ENCODE results near the gene ZBTB8OS.

- no peak for TF ChIP-seq POLR2AphosphoS5 (IDR thresholded peaks at IDR 0.05; ENCODE audit: low read depth, low read length)
- no peak for TF ChIP-seq TAF1 (IDR thresholded peaks at IDR 0.05; ENCODE audit: borderline replicate concordance, insufficient read depth, low read length)
- no peak for TF ChIP-seq REST (IDR thresholded peaks at IDR 0.05; ENCODE audit: insufficient read depth in 1 of 2, low read depth in 2 of 2, low read length in 2 of 2)
- TF ChIP-seq SIN3A (IDR thresholded peaks at IDR 0.05; ENCODE audit: borderline replicate concordance, insufficient read depth, low read length), result no peak
These were observed 36.0 kb upstream of the ZBTB8OS start for GRCh38 chr1:32686387-32686786.
